RKO (cell line): Measurements from ENCODE around the gene COL16A1.

Experiments used
- DNase-seq: peaks from one replicate; pipeline ENCODE4 v3.0.0-alpha.2; 2016; ENCODE audit warnings: low spot score

The COL16A1 gene

GRCh38 chr1:31687601-31688000, 16.2 kb downstream of the COL16A1 start:
- DNase-seq, result no peak

- no peak for DNase-seq
These were observed 18.0 kb downstream of the COL16A1 start for GRCh38 chr1:31685795-31686194.

- no peak for DNase-seq
These were observed 19.8 kb downstream of the COL16A1 start for GRCh38 chr1:31683997-31684396.

- no peak for DNase-seq
These were observed 22.4 kb downstream of the COL16A1 start for GRCh38 chr1:31681415-31681814.

GRCh38 chr1:31679676-31680230, 24.1 kb downstream of the COL16A1 start:
- no peak for DNase-seq

GRCh38 chr1:31679091-31679490, 24.7 kb downstream of the COL16A1 start:
- no peak for DNase-seq

- DNase-seq, result no peak
These were observed 25.1 kb downstream of the COL16A1 start for GRCh38 chr1:31678681-31679080.

GRCh38 chr1:31677949-31678348, 25.9 kb downstream of the COL16A1 start:
- DNase-seq, result no peak

GRCh38 chr1:31677401-31677800, 26.4 kb downstream of the COL16A1 start:
- DNase-seq, result no peak

GRCh38 chr1:31675756-31676155, 28.1 kb downstream of the COL16A1 start:
- DNase-seq, result no peak

GRCh38 chr1:31675161-31675560, 28.7 kb downstream of the COL16A1 start:
- DNase-seq, result no peak

GRCh38 chr1:31674626-31675025, 29.2 kb downstream of the COL16A1 start:
- DNase-seq, result no peak

- DNase-seq, result no peak
These were observed 30.4 kb downstream of the COL16A1 start for GRCh38 chr1:31673433-31673832.

GRCh38 chr1:31672986-31673385, 30.8 kb downstream of the COL16A1 start:
- DNase-seq, result no peak

GRCh38 chr1:31671561-31672201, 32.1 kb downstream of the COL16A1 start:
- no peak for DNase-seq

- no peak for DNase-seq
These were observed 32.7 kb downstream of the COL16A1 start for GRCh38 chr1:31671147-31671546.

- no peak for DNase-seq
These were observed 33.2 kb downstream of the COL16A1 start for GRCh38 chr1:31670593-31670964.

- no peak for DNase-seq
These were observed 33.8 kb downstream of the COL16A1 start for GRCh38 chr1:31669786-31670592.

GRCh38 chr1:31669433-31669785, 34.4 kb downstream of the COL16A1 start:
- DNase-seq, result no peak

GRCh38 chr1:31668303-31668883, 35.4 kb downstream of the COL16A1 start:
- DNase-seq, result no peak

- DNase-seq, result no peak
These were observed 36.6 kb downstream of the COL16A1 start for GRCh38 chr1:31667065-31667785.

GRCh38 chr1:31666263-31666963, 37.4 kb downstream of the COL16A1 start:
- DNase-seq, result no peak
